Endothelial cell of umbilical vein (primary cell): ENCODE results near the gene PM20D1. TPM values are rescaled to one million over a fixed set of nuclear protein-coding genes. Genes with fewer than 3 reads are reported as not detected.

ENCODE experiments used
- BruUV-seq: library from RNA; stranded (reverse); fragments of 400-500 nt; replicated peaks from 2 replicates; lab custom pipeline; 2021; lab: Mats Ljungman, UMichigan
- CTCF ChIA-PET: fragments of 300-600, 350-600 bp; sonication (Branson Sonifier 250); formaldehyde crosslinking; loops from one replicate; lab custom pipeline; 2021; ENCODE audit warnings: antibody characterized with exemption, inconsistent platforms; lab: Charles Lee
- POLR2A ChIA-PET: fragments of 300-600, 350-600 bp; sonication (Branson Sonifier 250); formaldehyde crosslinking; loops from one replicate; lab custom pipeline; 2021; ENCODE audit warnings: antibody characterized with exemption, inconsistent platforms; lab: Charles Lee
- DNase-seq: peaks from one replicate; pipeline ENCODE4 v3.0.0-alpha.2; 2011; ENCODE audit warnings: low read depth, low spot score
- FAIRE-seq: peaks from 2 replicates; lab custom pipeline; 2011; peaks lifted over from hg19 to GRCh38; lab: Jason Lieb, UNC
- H2AFZ ChIP-seq: 2 replicates; pipeline ENCODE4 v1.6.0; 2012; ENCODE audit warnings: low read depth, low read length, control low read depth, inconsistent platforms
- H3K27ac ChIP-seq: 2 replicates; pipeline ENCODE4 v1.5.1; 2011; ENCODE audit warnings: low read depth, mild to moderate bottlenecking, control low read depth, low read length, moderate library complexity; ENCODE audit not compliant: insufficient read depth
- H3K27me3 ChIP-seq, 2 experiments: 2 replicates each; pipeline versions ENCODE4 v1.6.0 to v1.6.1; 2011; ENCODE audit warnings: low read length in 2 of 2, mixed read lengths in 1 of 2; ENCODE audit not compliant: control insufficient read depth in 2 of 2, insufficient read depth in 2 of 2
- H3K36me3 ChIP-seq, 2 experiments: 2 replicates in 1 of 2; 3 replicates in 1 of 2; pipeline ENCODE4 v1.5.1; 2011; ENCODE audit warnings: low read length in 2 of 2, mild to moderate bottlenecking in 1 of 2, moderate library complexity in 1 of 2; ENCODE audit not compliant: control insufficient read depth in 2 of 2, insufficient read depth in 2 of 2; ENCODE audit errors: extremely low read depth in 1 of 2
- H3K4me1 ChIP-seq: 3 replicates; pipeline ENCODE4 v1.5.1; 2011; ENCODE audit warnings: mild to moderate bottlenecking, low read length; ENCODE audit not compliant: control insufficient read depth, insufficient read depth; ENCODE audit errors: extremely low read depth
- H3K4me2 ChIP-seq: 2 replicates; pipeline ENCODE4 v1.6.1; 2011; ENCODE audit warnings: low read length, control low read depth, mixed read lengths; ENCODE audit not compliant: insufficient read depth
- H3K4me3 ChIP-seq, 3 experiments: fragments of 200-600 bp in 1 of 3; sonication (generic), shearing (Covaris generic) in 1 of 3; replicated peaks in 1 of 3; 2 replicates each; pipeline ENCODE4 v1.5.1; 2011 to 2016; ENCODE audit warnings: control low read depth in 3 of 3, low read length in 3 of 3, mild to moderate bottlenecking in 2 of 3, inconsistent platforms in 1 of 3, low read depth in 1 of 3, moderate library complexity in 1 of 3; ENCODE audit not compliant: insufficient read depth in 1 of 3
- H3K79me2 ChIP-seq: 2 replicates; pipeline ENCODE4 v1.6.0; 2012; ENCODE audit warnings: low read length, inconsistent platforms; ENCODE audit not compliant: control insufficient read depth, insufficient read depth
- H3K9ac ChIP-seq: replicated peaks from 2 replicates; pipeline ENCODE3; 2011; ENCODE audit warnings: low read length, control low read depth; ENCODE audit not compliant: insufficient read depth; ENCODE audit errors: extremely low read depth
- H3K9me1 ChIP-seq: replicated peaks from 3 replicates; pipeline ENCODE4 v1.6.0; 2011; ENCODE audit warnings: mild to moderate bottlenecking, low read length; ENCODE audit not compliant: control insufficient read depth, insufficient read depth; ENCODE audit errors: extremely low read depth
- H3K9me3 ChIP-seq: replicated peaks from 2 replicates; pipeline ENCODE4 v1.5.1; 2012; ENCODE audit warnings: low read length, inconsistent platforms; ENCODE audit not compliant: control insufficient read depth, insufficient read depth
- H4K20me1 ChIP-seq: replicated peaks from 2 replicates; pipeline ENCODE3; 2011; ENCODE audit warnings: mild to moderate bottlenecking, low read length; ENCODE audit not compliant: control insufficient read depth, insufficient read depth; ENCODE audit errors: extremely low read depth
- CTCF ChIP-seq, 2 donors: IDR thresholded peaks; 1 replicate in 1 of 2; 2 replicates in 1 of 2; pipeline ENCODE4 v1.5.1; 2011; ENCODE audit warnings: low read length in 2 of 2, mild to moderate bottlenecking in 2 of 2, moderate library complexity in 2 of 2, control low read depth in 1 of 2, inconsistent platforms in 1 of 2, low read depth in 1 of 2; ENCODE audit not compliant: insufficient read depth in 1 of 2; ENCODE audit errors: extremely low read depth in 1 of 2
- EZH2 ChIP-seq: IDR thresholded peaks from 2 replicates; pipeline ENCODE4 v1.6.1; 2012; ENCODE audit warnings: borderline replicate concordance, low read depth, mild to moderate bottlenecking, moderate library complexity, low read length, inconsistent platforms; ENCODE audit not compliant: severe bottlenecking
- FOS ChIP-seq: IDR thresholded peaks from 2 replicates; pipeline ENCODE4 v1.6.1; 2011; ENCODE audit warnings: mild to moderate bottlenecking, low read length, moderate library complexity, borderline replicate concordance; ENCODE audit not compliant: insufficient read depth
- GATA2 ChIP-seq: IDR thresholded peaks from 2 replicates; pipeline ENCODE4 v1.7.0; 2011; ENCODE audit warnings: low read depth, mild to moderate bottlenecking, moderate library complexity, mixed read lengths, low read length; ENCODE audit not compliant: insufficient read length, insufficient read depth
- JUN ChIP-seq: IDR thresholded peaks from 2 replicates; pipeline ENCODE4 v1.6.1; 2011; ENCODE audit warnings: borderline replicate concordance, low read depth; ENCODE audit not compliant: insufficient read length, insufficient read depth
- MAX ChIP-seq: IDR thresholded peaks from 2 replicates; pipeline ENCODE4 v1.6.1; 2011; ENCODE audit not compliant: insufficient read depth, insufficient read length
- MYC ChIP-seq: IDR thresholded peaks from one replicate; pipeline ENCODE4 v1.6.1; 2011; ENCODE audit warnings: mild to moderate bottlenecking, low read depth, low read length
- POLR2A ChIP-seq: IDR thresholded peaks from 2 replicates; pipeline ENCODE4 v1.6.1; 2012; ENCODE audit warnings: low read depth, mild to moderate bottlenecking, control low read depth, low read length
- POLR2AphosphoS5 ChIP-seq: IDR thresholded peaks from 2 replicates; pipeline ENCODE4 v1.6.1; 2012; ENCODE audit warnings: low read depth, mild to moderate bottlenecking, control low read depth, low read length, moderate library complexity; ENCODE audit not compliant: insufficient read depth
- dilution Hi-C: fragments of 300-500 bp; cut with MboI; formaldehyde crosslinking; loops from one replicate; pipeline ENCODE4 v1.15.0; 2019; ENCODE audit warnings: low sequenced_read_pairs; ENCODE audit not compliant: extremely low pct_ligation_motif_present
- intact Hi-C: fragments of 100-400 bp; cut with micrococcal nuclease; formaldehyde crosslinking; loops from one replicate; pipeline ENCODE4 v1.10.0; 2022
- polyA plus RNA-seq, 4 experiments: library from polyadenylated mRNA; depleted of rRNA in 3 of 4; stranded (reverse) in 3 of 4; unstranded in 1 of 4; fragments of >200 nt; gene quantifications; 2 replicates each; pipeline versions ENCODE4 v1.2.1 to v1.2.3, GENCODE V29; 2011 to 2012; ENCODE audit warnings: missing spikeins in 1 of 4
- total RNA-seq: library from RNA; stranded (reverse); gene quantifications from 2 replicates; pipeline ENCODE4 v1.2.3, GENCODE V29; 2021

PM20D1 gene
- total and polyA plus RNA-seq, 2 donors (not counting 3 experiments of a cell fraction or from before 2014, with no cell fraction given): 0.11 TPM; not detected in 1

- POLR2A ChIA-PET: no interaction called here
- Histone ChIP-seq H3K4me3 (no peak overlapping the region), H3K4me2 (no peak overlapping the region), H3K9me3 (no peaks in the 10 kb centered on the region), H3K79me2 (no peaks in the 10 kb centered on the region), H4K20me1 (no peaks in the 10 kb centered on the region), H3K27me3 (peaks cover 0 to 5% of the 10 kb centered on the region in 2 experiments), H3K4me1 (no peaks in the 10 kb centered on the region), H3K27ac (no peak overlapping the region), H3K36me3 (no peaks in the 10 kb centered on the region), H3K9ac (no peak overlapping the region), H2AFZ (no peak overlapping the region), H3K9me1 (no peaks in the 10 kb centered on the region)
- intact Hi-C loops (no loop called here), dilution Hi-C loops (no loop called here)
- DNase-seq: no peak
- TF ChIP-seq EZH2 (no peak), MAX (no peak), CTCF (IDR thresholded peaks at IDR 0.05; ENCODE audit: extremely low read depth in 1 of 2, insufficient read depth in 1 of 2, low read depth in 1 of 2, low read length in 2 of 2) (no peak), POLR2AphosphoS5 (no peak), POLR2A (no peak), MYC (no peak), GATA2 (no peak), FOS (no peak), JUN (no peak)
- CTCF ChIA-PET: no interaction called here
- FAIRE-seq: no peak
- BruUV-seq: no TSS peak
Observed at GRCh38 chr1:205856433-205856832, 6.5 kb upstream of the PM20D1 start.
